Lower leg skin (tissue), 3 donors: ENCODE results near the gene COL15A1.

ENCODE experiments used
- POLR2A ChIP-seq, 2 donors: fragments of 450-650 bp; IDR thresholded peaks; one replicate each; pipeline ENCODE4 v1.6.1; 2016 to 2017; ENCODE audit warnings: antibody characterized with exemption in 2 of 2, mild to moderate bottlenecking in 1 of 2, moderate library complexity in 1 of 2
- TF ChIP-seq, protein P1 (sequence below), 3 donors: fragments of 450-650 bp; IDR thresholded peaks; one replicate each; pipeline ENCODE4 v1.5.1; 2016; ENCODE audit warnings: antibody characterized with exemption in 3 of 3, mild to moderate bottlenecking in 3 of 3, moderate library complexity in 2 of 3

DNA sequence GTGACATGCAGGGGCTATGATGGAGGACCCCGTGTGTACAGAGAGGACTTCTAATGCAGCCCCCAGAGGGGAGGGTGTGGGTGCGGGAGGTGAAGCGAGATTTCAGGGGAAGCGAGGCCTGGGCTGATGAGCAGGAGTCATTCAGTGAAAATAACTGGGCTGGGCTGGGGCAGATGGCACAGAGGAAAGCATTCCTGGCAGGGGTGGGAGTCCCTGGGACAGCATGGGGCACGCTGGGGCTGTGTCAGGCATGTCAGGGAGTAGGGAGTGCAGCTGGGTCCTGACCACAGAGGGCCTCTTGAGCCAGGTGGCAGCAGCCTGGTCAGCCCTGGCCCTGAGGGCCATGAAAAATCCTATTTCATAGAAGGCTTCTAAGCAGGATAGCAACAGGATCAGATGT, 36.6 kb downstream of the COL15A1 start:
- TF ChIP-seq, protein P1, sequence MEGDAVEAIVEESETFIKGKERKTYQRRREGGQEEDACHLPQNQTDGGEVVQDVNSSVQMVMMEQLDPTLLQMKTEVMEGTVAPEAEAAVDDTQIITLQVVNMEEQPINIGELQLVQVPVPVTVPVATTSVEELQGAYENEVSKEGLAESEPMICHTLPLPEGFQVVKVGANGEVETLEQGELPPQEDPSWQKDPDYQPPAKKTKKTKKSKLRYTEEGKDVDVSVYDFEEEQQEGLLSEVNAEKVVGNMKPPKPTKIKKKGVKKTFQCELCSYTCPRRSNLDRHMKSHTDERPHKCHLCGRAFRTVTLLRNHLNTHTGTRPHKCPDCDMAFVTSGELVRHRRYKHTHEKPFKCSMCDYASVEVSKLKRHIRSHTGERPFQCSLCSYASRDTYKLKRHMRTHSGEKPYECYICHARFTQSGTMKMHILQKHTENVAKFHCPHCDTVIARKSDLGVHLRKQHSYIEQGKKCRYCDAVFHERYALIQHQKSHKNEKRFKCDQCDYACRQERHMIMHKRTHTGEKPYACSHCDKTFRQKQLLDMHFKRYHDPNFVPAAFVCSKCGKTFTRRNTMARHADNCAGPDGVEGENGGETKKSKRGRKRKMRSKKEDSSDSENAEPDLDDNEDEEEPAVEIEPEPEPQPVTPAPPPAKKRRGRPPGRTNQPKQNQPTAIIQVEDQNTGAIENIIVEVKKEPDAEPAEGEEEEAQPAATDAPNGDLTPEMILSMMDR (IDR thresholded peaks at IDR 0.05): no peak
- no peak for TF ChIP-seq POLR2A (IDR thresholded peaks at IDR 0.05)
